Occipital lobe (tissue), 1 donor: ENCODE results near the gene MT2A. TPM values are rescaled to one million over a fixed set of nuclear protein-coding genes. Genes with fewer than 3 reads are reported as not detected.

Experiments
- total RNA-seq: library from RNA; depleted of rRNA; stranded (reverse); fragments of >200 nt; gene quantifications from one replicate; pipeline ENCODE4 v1.2.3, GENCODE V29; 2014

MT2A gene
- total RNA-seq, 1 donor from 2014 or later: 2.3 TPM

Other genes with a start within 250 kb of the MT2A start
- gene AMFR, start 183.0 kb upstream of the MT2A start, total RNA-seq: 266 TPM
- gene NUDT21, start 157.3 kb upstream of the MT2A start, total RNA-seq: 287 TPM
- gene OGFOD1, start 157.0 kb upstream of the MT2A start, total RNA-seq: 42.9 TPM
- gene BBS2, start 88.6 kb upstream of the MT2A start, total RNA-seq: 124 TPM
- gene MT4, start 43.5 kb upstream of the MT2A start, total RNA-seq: not detected
- gene MT3, start 19.1 kb upstream of the MT2A start, total RNA-seq: 8.6 TPM
- gene MT1E, start 17.2 kb downstream of the MT2A start, total RNA-seq: 12.8 TPM
- gene MT1M, start 24.1 kb downstream of the MT2A start, total RNA-seq: 1.4 TPM
- gene MT1A, start 30.1 kb downstream of the MT2A start, total RNA-seq: not detected
- not detected for gene MT1B, start 43.3 kb downstream of the MT2A start, total RNA-seq
- 2.5 TPM for gene MT1F, start 49.4 kb downstream of the MT2A start, total RNA-seq
- not detected for gene MT1G, start 59.5 kb downstream of the MT2A start, total RNA-seq
- gene MT1H, start 61.2 kb downstream of the MT2A start, total RNA-seq: not detected
- gene MT1X, start 73.9 kb downstream of the MT2A start, total RNA-seq: 14.5 TPM
- 207 TPM for gene NUP93, start 121.5 kb downstream of the MT2A start, total RNA-seq